Measurements from ENCODE around the gene GLUD1. TPM values are rescaled to one million over a fixed set of nuclear protein-coding genes. Genes with fewer than 3 reads are reported as not detected.

GLUD1 gene
- polyA plus RNA-seq, 1 donor from 2014 or later, result 107 TPM

GRCh38 chr10:87038786-87039185, 55.9 kb downstream of the GLUD1 start:
- Histone ChIP-seq H4K20me1 (ENCODE audit: insufficient read depth) (no peaks in the 10 kb centered on the region), H3K36me3 (ENCODE audit: insufficient read depth, low read length) (no peaks in the 10 kb centered on the region), H3K79me2 (replicated peaks; ENCODE audit: insufficient read depth, low read length) (no peaks in the 10 kb centered on the region), H3K27ac (ENCODE audit: low read length) (no peak overlapping the region), H3F3A (ENCODE audit: insufficient read depth, low read length, poor library complexity, severe bottlenecking) (no peaks in the 10 kb centered on the region), H3K4me3 (ENCODE audit: low read length) (no peak overlapping the region), H2AFZ (ENCODE audit: low read depth, low read length) (no peak overlapping the region), H3K9me2 (ENCODE audit: insufficient read depth, low read length) (no peaks in the 10 kb centered on the region), H3K27me3 (ENCODE audit: insufficient read depth, low read depth, low read length) (no peaks in the 10 kb centered on the region), H3K4me2 (ENCODE audit: low read length) (no peak overlapping the region), H3K9ac (ENCODE audit: low read length) (no peak overlapping the region), H3K9me3 (ENCODE audit: low read length) (peaks cover 3% of the 10 kb centered on the region)
- TF ChIP-seq REST (IDR thresholded peaks at IDR 0.05; ENCODE audit: borderline replicate concordance) (no peak), EZH2 (IDR thresholded peaks at IDR 0.05; ENCODE audit: borderline replicate concordance, insufficient read depth, low read length, poor library complexity, severe bottlenecking) (no peak), MXI1 (conservative IDR thresholded peaks at IDR 0.05; ENCODE audit: poor library complexity, severe bottlenecking) (no peak)

- TF ChIP-seq POLR2AphosphoS5 (IDR thresholded peaks at IDR 0.05), result no peak
- no peak for TF ChIP-seq RAD21 (conservative IDR thresholded peaks at IDR 0.05)
- TF ChIP-seq MXI1 (conservative IDR thresholded peaks at IDR 0.05; ENCODE audit: poor library complexity, severe bottlenecking), result no peak
- no peak for TF ChIP-seq SMC3 (conservative IDR thresholded peaks at IDR 0.05; ENCODE audit: poor library complexity)
- TF ChIP-seq EZH2 (IDR thresholded peaks at IDR 0.05; ENCODE audit: borderline replicate concordance, insufficient read depth, low read length, poor library complexity, severe bottlenecking), result no peak
- TF ChIP-seq CTCF (IDR thresholded peaks at IDR 0.05; ENCODE audit: poor library complexity, severe bottlenecking), result no peak
- TF ChIP-seq REST (IDR thresholded peaks at IDR 0.05; ENCODE audit: borderline replicate concordance), result no peak
- no peak for TF ChIP-seq TAF1 (IDR thresholded peaks at IDR 0.05; ENCODE audit: low read depth)
- no peak for TF ChIP-seq EP300 (conservative IDR thresholded peaks at IDR 0.05; ENCODE audit: poor library complexity, severe bottlenecking)
- Histone ChIP-seq H3K36me3 (ENCODE audit: insufficient read depth, low read length) (no peaks in the 10 kb centered on the region), H3K79me2 (replicated peaks; ENCODE audit: insufficient read depth, low read length) (no peaks in the 10 kb centered on the region), H3K27me3 (ENCODE audit: insufficient read depth, low read depth, low read length) (no peaks in the 10 kb centered on the region), H3K4me2 (ENCODE audit: low read length) (no peak overlapping the region), H3K27ac (ENCODE audit: low read length) (no peak overlapping the region), H3K9me2 (ENCODE audit: insufficient read depth, low read length) (no peaks in the 10 kb centered on the region), H2AFZ (ENCODE audit: low read depth, low read length) (no peak overlapping the region), H3K9ac (ENCODE audit: low read length) (no peak overlapping the region), H4K20me1 (ENCODE audit: insufficient read depth) (no peaks in the 10 kb centered on the region), H3K9me3 (ENCODE audit: low read length) (peaks cover 3% of the 10 kb centered on the region), H3K4me3 (ENCODE audit: low read length) (no peak overlapping the region), H3F3A (ENCODE audit: insufficient read depth, low read length, poor library complexity, severe bottlenecking) (no peaks in the 10 kb centered on the region)
Observed at GRCh38 chr10:87038286-87038717, 56.3 kb downstream of the GLUD1 start.

Measured in neural cell (in vitro differentiated cells).